Stimulated activated naive B cell treated with anti-CD40 and anti-IgM and Interleukin-4, amounts not matched to agents 10 μg/mL and 1 μg/mL and 100 μg/mL, for 72 hours (primary cell): ENCODE results near the gene LRIT2.
A peak's percentile ranks its signal among the peaks of the same experiment; 100 is the strongest.

Experiments
- ATAC-seq, 2 donors: fragments of 150-1000 bp; cut with Tn5 transposase; replicated peaks; 2 replicates each; pipeline ENCODE4 v1.10.0; 2021; ENCODE audit warnings: moderate library complexity in 1 of 2
- DNase-seq: peaks from one replicate; pipeline ENCODE4 v3.0.0; 2021
- H3K27ac Mint-ChIP-seq: one replicate; pipeline ENCODE4 v1.8.0; 2022; ENCODE audit warnings: mild to moderate bottlenecking, mixed read lengths
- H3K27me3 Mint-ChIP-seq, 2 donors: one replicate each; pipeline ENCODE4 v1.8.0; 2022; ENCODE audit warnings: mixed read lengths in 2 of 2
- H3K36me3 Mint-ChIP-seq, 2 donors: one replicate each; pipeline ENCODE4 v1.8.0; 2022; ENCODE audit warnings: mixed read lengths in 2 of 2, mild to moderate bottlenecking in 1 of 2
- H3K4me1 Mint-ChIP-seq, 2 donors: one replicate each; pipeline ENCODE4 v1.8.0; 2022; ENCODE audit warnings: mixed read lengths in 2 of 2, mild to moderate bottlenecking in 1 of 2
- H3K4me3 Mint-ChIP-seq, 2 donors: one replicate each; pipeline ENCODE4 v1.8.0; 2022; ENCODE audit warnings: mild to moderate bottlenecking in 2 of 2, mixed read lengths in 2 of 2, moderate library complexity in 1 of 2
- H3K9me3 Mint-ChIP-seq, 2 donors: one replicate each; pipeline ENCODE4 v1.8.0; 2022; ENCODE audit warnings: mixed read lengths in 2 of 2, mild to moderate bottlenecking in 1 of 2

Gene LRIT2

GRCh38 chr10:84205853-84206525, 19.4 kb downstream of the LRIT2 start:
- Mint-ChIP-seq H3K27ac (no peak overlapping the region), H3K27me3 (peaks cover 15 to 27% of the 10 kb centered on the region in 2 donors), H3K36me3 (no peaks in the 10 kb centered on the region), H3K4me1 (peaks cover 0 to 4% of the 10 kb centered on the region in 2 donors), H3K4me3 (no peak overlapping the region), H3K9me3 (no peaks in the 10 kb centered on the region)
- DNase-seq (no peak), ATAC-seq (no peak)

GRCh38 chr10:84205049-84205852, 20.1 kb downstream of the LRIT2 start:
- no peak overlapping the region for H3K4me3 Mint-ChIP-seq
- H3K27ac Mint-ChIP-seq = no peak overlapping the region
- peak; percentile 79 to 81 for ATAC-seq

GRCh38 chr10:84204610-84205009, 20.7 kb downstream of the LRIT2 start:
- H3K27me3 Mint-ChIP-seq = peaks cover 25 to 33% of the 10 kb centered on the region in 2 donors
- ATAC-seq = no peak

More at GRCh38 chr10:84205049-84205852, 20.1 kb downstream of the LRIT2 start:
- Mint-ChIP-seq H3K4me1 (peaks cover 0 to 4% of the 10 kb centered on the region in 2 donors), H3K27me3 (peaks cover 22 to 31% of the 10 kb centered on the region in 2 donors), H3K9me3 (no peaks in the 10 kb centered on the region), H3K36me3 (no peaks in the 10 kb centered on the region)
- peak; percentile 50 for DNase-seq

GRCh38 chr10:84204122-84204521, 21.2 kb downstream of the LRIT2 start:
- DNase-seq = no peak
- Mint-ChIP-seq H3K4me3 (no peak overlapping the region), H3K4me1 (peaks cover 0 to 4% of the 10 kb centered on the region in 2 donors), H3K27me3 (peaks cover 25 to 33% of the 10 kb centered on the region in 2 donors), H3K9me3 (no peaks in the 10 kb centered on the region), H3K36me3 (no peaks in the 10 kb centered on the region), H3K27ac (no peak overlapping the region)
- peak; percentile 59 to 61 for ATAC-seq

More at GRCh38 chr10:84204610-84205009, 20.7 kb downstream of the LRIT2 start:
- no peak overlapping the region for H3K27ac Mint-ChIP-seq
- no peaks in the 10 kb centered on the region for H3K9me3 Mint-ChIP-seq
- peaks cover 0 to 4% of the 10 kb centered on the region in 2 donors for H3K4me1 Mint-ChIP-seq
- H3K36me3 Mint-ChIP-seq = no peaks in the 10 kb centered on the region
- H3K4me3 Mint-ChIP-seq = no peak overlapping the region
- DNase-seq = no peak

- Mint-ChIP-seq H3K27ac (no peak overlapping the region), H3K9me3 (no peaks in the 10 kb centered on the region), H3K36me3 (no peaks in the 10 kb centered on the region), H3K4me1 (peaks cover 0 to 4% of the 10 kb centered on the region in 2 donors), H3K4me3 (no peak overlapping the region), H3K27me3 (peaks cover 35 to 38% of the 10 kb centered on the region in 2 donors)
- no peak for ATAC-seq
- no peak for DNase-seq
These were observed 23.0 kb downstream of the LRIT2 start for GRCh38 chr10:84202349-84202748.

GRCh38 chr10:84201682-84202081, 23.7 kb downstream of the LRIT2 start:
- DNase-seq = no peak
- peaks cover 0 to 4% of the 10 kb centered on the region in 2 donors for H3K4me1 Mint-ChIP-seq
- no peak overlapping the region for H3K4me3 Mint-ChIP-seq
- H3K36me3 Mint-ChIP-seq = no peaks in the 10 kb centered on the region
- no peak for ATAC-seq
- H3K9me3 Mint-ChIP-seq = no peaks in the 10 kb centered on the region
- H3K27ac Mint-ChIP-seq = no peak overlapping the region
- peaks cover 35 to 39% of the 10 kb centered on the region in 2 donors for H3K27me3 Mint-ChIP-seq

- Mint-ChIP-seq H3K36me3 (no peaks in the 10 kb centered on the region), H3K9me3 (no peaks in the 10 kb centered on the region), H3K27me3 (peaks cover 39 to 41% of the 10 kb centered on the region in 2 donors), H3K4me1 (peaks cover 0 to 4% of the 10 kb centered on the region in 2 donors), H3K27ac (no peak overlapping the region), H3K4me3 (no peak overlapping the region)
- DNase-seq (no peak), ATAC-seq (peak in 1 of 2 donors; percentile 25)
These were observed 24.1 kb downstream of the LRIT2 start for GRCh38 chr10:84201244-84201606.

- Mint-ChIP-seq H3K36me3 (no peaks in the 10 kb centered on the region), H3K4me1 (peaks cover 0 to 4% of the 10 kb centered on the region in 2 donors), H3K9me3 (no peaks in the 10 kb centered on the region), H3K27ac (peak overlapping the region; percentile 5), H3K27me3 (peaks cover 42 to 43% of the 10 kb centered on the region in 2 donors), H3K4me3 (no peak overlapping the region)
- no peak for DNase-seq
- ATAC-seq = no peak
These were observed 24.7 kb downstream of the LRIT2 start for GRCh38 chr10:84200537-84201243.

GRCh38 chr10:84198206-84198915, 27.0 kb downstream of the LRIT2 start:
- DNase-seq (no peak), ATAC-seq (no peak)
- Mint-ChIP-seq H3K27me3 (peaks cover 43 to 52% of the 10 kb centered on the region in 2 donors), H3K9me3 (no peaks in the 10 kb centered on the region), H3K4me3 (no peak overlapping the region), H3K27ac (no peak overlapping the region), H3K4me1 (peaks cover 4 to 5% of the 10 kb centered on the region in 2 donors), H3K36me3 (no peaks in the 10 kb centered on the region)

GRCh38 chr10:84197643-84198042, 27.7 kb downstream of the LRIT2 start:
- no peak for ATAC-seq

GRCh38 chr10:84196941-84197340, 28.4 kb downstream of the LRIT2 start:
- ATAC-seq (no peak), DNase-seq (no peak)
- no peak overlapping the region for H3K4me3 Mint-ChIP-seq
- H3K4me1 Mint-ChIP-seq = peaks cover 4 to 5% of the 10 kb centered on the region in 2 donors
- no peaks in the 10 kb centered on the region for H3K36me3 Mint-ChIP-seq
- H3K27me3 Mint-ChIP-seq = peaks cover 52 to 66% of the 10 kb centered on the region in 2 donors
- H3K27ac Mint-ChIP-seq = no peak overlapping the region
- no peaks in the 10 kb centered on the region for H3K9me3 Mint-ChIP-seq

More at GRCh38 chr10:84197643-84198042, 27.7 kb downstream of the LRIT2 start:
- H3K9me3 Mint-ChIP-seq = no peaks in the 10 kb centered on the region
- no peak for DNase-seq
- H3K4me3 Mint-ChIP-seq = no peak overlapping the region
- no peak overlapping the region for H3K27ac Mint-ChIP-seq
- peaks cover 46 to 59% of the 10 kb centered on the region in 2 donors for H3K27me3 Mint-ChIP-seq
- H3K4me1 Mint-ChIP-seq = peaks cover 4 to 5% of the 10 kb centered on the region in 2 donors
- no peaks in the 10 kb centered on the region for H3K36me3 Mint-ChIP-seq

- Mint-ChIP-seq H3K4me1 (peaks cover 4 to 5% of the 10 kb centered on the region in 2 donors), H3K27me3 (peaks cover 57 to 73% of the 10 kb centered on the region in 2 donors), H3K36me3 (no peaks in the 10 kb centered on the region), H3K4me3 (no peak overlapping the region), H3K9me3 (no peaks in the 10 kb centered on the region), H3K27ac (no peak overlapping the region)
- DNase-seq = no peak
- peak in 1 of 2 donors; percentile 17 for ATAC-seq
These were observed 29.3 kb downstream of the LRIT2 start for GRCh38 chr10:84196083-84196482.

GRCh38 chr10:84195044-84195830, 30.1 kb downstream of the LRIT2 start:
- H3K9me3 Mint-ChIP-seq = no peaks in the 10 kb centered on the region
- ATAC-seq (peak in 1 of 2 donors; percentile 7), DNase-seq (no peak)
- H3K36me3 Mint-ChIP-seq = no peaks in the 10 kb centered on the region
- peak overlapping the region; percentile 74 to 75 for H3K4me3 Mint-ChIP-seq
- peaks cover 4 to 5% of the 10 kb centered on the region in 2 donors for H3K4me1 Mint-ChIP-seq
- H3K27ac Mint-ChIP-seq = no peak overlapping the region
- H3K27me3 Mint-ChIP-seq = peaks cover 55 to 71% of the 10 kb centered on the region in 2 donors
